ENCODE measurements around the gene ASIC4.
A peak's percentile ranks its signal among the peaks of the same experiment; 100 is the strongest.

Gene ASIC4, protein sequence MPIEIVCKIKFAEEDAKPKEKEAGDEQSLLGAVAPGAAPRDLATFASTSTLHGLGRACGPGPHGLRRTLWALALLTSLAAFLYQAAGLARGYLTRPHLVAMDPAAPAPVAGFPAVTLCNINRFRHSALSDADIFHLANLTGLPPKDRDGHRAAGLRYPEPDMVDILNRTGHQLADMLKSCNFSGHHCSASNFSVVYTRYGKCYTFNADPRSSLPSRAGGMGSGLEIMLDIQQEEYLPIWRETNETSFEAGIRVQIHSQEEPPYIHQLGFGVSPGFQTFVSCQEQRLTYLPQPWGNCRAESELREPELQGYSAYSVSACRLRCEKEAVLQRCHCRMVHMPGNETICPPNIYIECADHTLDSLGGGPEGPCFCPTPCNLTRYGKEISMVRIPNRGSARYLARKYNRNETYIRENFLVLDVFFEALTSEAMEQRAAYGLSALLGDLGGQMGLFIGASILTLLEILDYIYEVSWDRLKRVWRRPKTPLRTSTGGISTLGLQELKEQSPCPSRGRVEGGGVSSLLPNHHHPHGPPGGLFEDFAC

GRCh38 chr2:219514196-219514761 is at the start of gene ASIC4:
Gene ASIC4, plus strand, starts transcription at chr2:219514482. Its CDS starts 243 bp downstream, at chr2:219514725.
- DNase-seq = peak; percentile 45

DNA sequence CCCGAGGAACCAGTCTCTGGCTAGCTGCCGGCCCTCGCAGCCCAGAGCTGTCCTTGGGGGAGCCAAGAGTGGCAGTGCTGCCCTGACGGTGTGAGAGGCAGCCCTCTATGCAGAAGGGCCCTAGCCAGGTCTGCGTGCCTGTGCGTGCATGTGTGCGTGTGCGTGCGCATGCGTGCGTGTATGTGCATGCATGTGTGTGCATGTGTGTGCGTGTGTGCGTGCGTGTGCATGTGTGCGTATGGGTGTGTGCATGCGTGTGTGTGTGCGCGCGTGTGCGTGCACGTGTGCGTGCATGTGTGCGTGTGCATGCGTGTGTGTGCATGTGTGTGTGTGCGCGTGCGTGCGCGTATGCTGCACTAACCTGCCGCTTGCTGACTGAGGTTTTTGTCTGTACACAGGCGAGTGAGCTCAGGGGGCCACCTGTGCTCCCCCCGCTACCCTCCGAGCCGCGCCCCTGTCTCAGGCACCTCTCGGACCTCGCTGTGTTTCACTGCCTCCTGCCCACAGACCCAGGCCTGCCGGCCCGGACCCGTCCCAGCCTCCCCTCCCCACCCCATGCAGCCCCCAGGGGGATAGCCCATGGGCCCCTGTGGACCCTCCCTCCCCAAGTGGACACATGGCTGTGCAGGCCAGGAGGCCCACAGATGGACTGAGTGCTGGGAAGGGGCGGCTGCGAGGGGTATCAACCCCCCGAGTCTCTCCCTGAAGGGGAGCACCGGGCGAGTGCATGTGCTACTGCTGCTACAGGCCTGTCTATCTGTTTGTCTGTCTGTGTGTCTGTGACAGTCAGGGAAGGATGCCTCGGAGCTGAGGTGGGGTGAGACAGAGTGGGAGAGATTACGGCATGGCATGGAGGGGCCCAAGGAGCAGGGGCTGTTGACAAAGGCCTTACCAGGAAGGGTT is 48.4 kb upstream of the ASIC4 start:
- DNase-seq = no peak

GRCh38 chr2:219466816-219467735 is 47.2 kb upstream of the ASIC4 start:
- no peak for DNase-seq

DNA sequence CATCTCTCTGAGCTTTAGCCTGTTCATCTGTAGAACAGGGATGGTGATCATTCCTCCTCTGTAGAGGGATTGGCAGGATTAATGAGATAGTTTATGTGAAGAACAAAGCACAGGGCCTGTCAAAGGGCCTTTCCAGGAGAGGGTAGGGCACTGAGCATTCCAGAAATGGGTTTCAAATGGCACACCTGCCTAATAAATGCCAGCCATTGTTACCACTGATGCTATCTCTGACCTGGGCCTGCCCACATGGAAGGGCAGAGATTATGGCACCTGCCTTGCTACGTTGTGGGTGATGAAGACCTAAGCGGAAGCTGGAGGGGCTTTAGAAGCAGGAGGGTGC is 46.6 kb upstream of the ASIC4 start:
- DNase-seq = no peak

GRCh38 chr2:219468410-219469185 is 45.7 kb upstream of the ASIC4 start:
- DNase-seq = no peak

GRCh38 chr2:219469186-219469724 is 45.0 kb upstream of the ASIC4 start:
- DNase-seq = no peak

GRCh38 chr2:219470429-219470828 is 43.9 kb upstream of the ASIC4 start:
- DNase-seq = no peak

- DNase-seq = no peak
Measured at GRCh38 chr2:219471476-219472371, 42.6 kb upstream of the ASIC4 start.

DNA sequence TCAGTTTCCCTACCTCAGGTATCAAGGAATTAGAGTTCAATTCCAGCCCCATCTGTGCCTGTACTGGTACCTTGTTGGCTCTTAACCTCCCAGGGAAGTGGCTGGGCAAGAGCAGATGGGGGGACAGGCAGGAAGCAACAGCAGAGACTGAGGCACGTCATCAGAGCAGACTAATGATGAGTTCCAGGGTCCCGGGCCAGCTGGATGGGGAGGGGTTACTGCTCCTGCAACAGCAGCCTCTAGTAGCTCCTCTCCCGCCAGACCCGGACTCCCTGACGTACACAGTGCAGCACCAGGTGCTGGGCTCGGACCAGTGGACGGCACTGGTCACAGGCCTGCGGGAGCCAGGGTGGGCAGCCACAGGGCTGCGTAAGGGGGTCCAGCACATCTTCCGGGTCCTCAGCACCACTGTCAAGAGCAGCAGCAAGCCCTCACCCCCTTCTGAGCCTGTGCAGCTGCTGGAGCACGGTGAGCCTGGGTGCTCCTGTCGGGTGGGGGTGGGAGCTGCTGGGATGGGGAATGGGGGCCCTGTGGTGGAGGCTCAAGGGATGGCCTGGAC is 41.6 kb upstream of the ASIC4 start:
- no peak for DNase-seq

DNA sequence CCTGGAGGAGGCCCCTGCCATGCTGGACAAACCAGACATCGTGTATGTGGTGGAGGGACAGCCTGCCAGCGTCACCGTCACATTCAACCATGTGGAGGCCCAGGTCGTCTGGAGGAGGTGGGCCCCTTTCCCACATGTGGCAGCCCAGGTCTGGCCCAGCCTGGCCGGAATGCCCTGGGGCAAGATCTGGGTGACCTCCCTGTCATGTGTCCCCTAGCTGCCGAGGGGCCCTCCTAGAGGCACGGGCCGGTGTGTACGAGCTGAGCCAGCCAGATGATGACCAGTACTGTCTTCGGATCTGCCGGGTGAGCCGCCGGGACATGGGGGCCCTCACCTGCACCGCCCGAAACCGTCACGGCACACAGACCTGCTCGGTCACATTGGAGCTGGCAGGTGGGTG is 40.8 kb upstream of the ASIC4 start:
- no peak for DNase-seq

DNA sequence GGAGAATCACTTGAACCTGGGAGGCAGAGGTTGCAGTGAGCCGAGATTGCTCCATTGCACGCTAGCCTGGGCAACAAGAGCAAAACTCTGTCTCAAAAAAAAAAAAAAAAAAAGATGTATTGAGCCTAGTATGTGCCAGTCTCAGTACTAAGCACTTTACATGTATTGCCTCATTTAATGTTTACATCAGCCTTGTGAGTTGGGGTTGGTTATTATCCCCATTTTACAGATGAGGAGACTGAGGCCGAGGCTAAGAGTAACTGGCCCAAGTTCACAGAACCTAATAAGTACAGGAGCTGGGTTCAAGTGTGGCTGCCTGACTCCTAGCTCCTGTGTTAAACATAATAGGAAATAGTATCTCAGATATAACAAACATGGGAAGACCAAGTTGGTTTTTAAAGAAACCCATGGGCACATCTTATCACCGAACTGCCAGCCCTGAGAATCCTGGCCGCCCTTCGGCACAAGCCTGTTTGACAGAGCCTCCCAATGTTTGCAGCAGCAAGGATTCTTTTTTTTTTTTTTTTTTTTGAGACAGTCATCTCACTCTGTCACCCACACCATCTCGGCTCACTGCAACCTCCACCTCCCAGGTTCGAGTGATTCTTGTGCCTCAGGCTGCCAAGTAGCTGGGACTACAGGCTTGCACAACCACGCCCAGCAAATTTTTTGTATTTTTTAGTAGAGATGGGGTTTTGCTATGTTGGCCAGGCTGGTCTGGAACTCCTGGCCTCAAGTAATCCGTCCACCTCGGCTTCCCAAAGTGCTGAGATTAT is 39.8 kb upstream of the ASIC4 start:
- no peak for DNase-seq

- no peak for DNase-seq
Measured at GRCh38 chr2:219475278-219475677, 39.0 kb upstream of the ASIC4 start.

GRCh38 chr2:219475697-219476651 is 38.3 kb upstream of the ASIC4 start:
- DNase-seq = peak; percentile 44

GRCh38 chr2:219476652-219477151 is 37.6 kb upstream of the ASIC4 start:
- DNase-seq = no peak

DNA sequence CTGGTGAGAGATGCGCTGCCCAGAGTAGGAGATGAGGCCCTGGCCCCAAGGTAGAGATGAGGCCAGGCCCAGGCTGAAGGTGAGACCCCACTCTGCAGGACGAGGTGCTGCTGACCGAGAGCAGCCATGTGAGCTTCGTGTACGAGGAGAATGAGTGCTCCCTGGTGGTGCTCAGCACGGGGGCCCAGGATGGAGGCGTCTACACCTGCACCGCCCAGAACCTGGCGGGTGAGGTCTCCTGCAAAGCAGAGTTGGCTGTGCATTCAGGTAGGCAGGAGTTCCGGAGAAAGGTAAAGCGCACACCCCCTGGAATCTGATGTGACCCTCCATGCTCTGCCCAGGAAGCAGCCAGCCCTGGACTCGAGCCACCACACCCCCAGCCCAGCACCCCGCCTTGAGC is 37.1 kb upstream of the ASIC4 start:
- DNase-seq = no peak

DNA sequence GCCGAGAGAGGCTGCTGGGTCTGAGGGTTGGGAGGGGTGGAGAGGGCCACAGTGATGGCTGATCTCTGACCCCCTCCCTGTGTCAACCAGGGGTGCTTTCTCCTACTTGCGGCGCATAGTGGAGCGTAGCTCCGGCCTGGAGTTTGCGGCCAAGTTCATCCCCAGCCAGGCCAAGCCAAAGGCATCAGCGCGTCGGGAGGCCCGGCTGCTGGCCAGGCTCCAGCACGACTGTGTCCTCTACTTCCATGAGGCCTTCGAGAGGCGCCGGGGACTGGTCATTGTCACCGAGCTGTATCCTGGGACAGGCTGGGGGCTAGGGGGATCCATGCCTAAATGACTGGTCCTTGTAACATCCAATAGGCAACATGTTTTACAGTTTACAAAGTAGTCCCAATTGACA is 36.5 kb upstream of the ASIC4 start:
- no peak for DNase-seq

DNA sequence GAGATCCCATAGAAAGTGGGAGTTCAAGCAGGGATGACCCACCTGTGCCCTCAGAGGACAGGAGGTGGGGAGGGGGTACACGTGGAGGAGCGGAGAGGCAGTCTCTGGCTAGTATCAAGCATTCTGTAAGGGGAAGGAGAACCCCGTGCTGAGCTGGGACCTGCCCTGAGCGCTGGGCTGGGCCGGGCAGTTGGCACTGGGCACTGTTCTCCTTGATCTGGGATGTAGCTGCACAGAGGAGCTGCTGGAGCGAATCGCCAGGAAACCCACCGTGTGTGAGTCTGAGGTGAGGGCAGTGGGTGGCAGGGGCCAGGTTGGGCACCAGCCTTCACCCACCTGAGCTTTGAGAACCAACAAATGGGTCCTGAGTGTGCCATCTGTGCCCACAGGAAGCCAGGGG is 35.4 kb upstream of the ASIC4 start:
- no peak for DNase-seq

DNA sequence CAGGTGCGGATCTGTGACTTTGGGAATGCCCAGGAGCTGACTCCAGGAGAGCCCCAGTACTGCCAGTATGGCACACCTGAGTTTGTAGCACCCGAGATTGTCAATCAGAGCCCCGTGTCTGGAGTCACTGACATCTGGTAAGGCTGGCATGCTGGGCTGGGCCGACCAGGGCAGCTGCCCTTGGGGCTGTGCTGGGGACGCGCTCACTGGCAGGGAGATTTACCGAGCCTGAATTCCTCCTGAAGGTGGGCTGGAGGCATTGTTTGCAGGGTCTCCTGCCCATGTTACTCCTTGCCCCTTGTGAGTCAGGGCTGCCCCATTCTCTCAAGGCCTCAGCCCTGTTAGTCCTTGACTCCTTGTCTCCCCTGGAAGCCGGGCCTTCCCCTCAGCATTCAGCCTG is 34.3 kb upstream of the ASIC4 start:
- no peak for DNase-seq

All from NCI-H146 (cell line).